Mesodermal cell (in vitro differentiated cells): ENCODE results near the gene HNRNPAB. TPM values are rescaled to one million over a fixed set of nuclear protein-coding genes. Genes with fewer than 3 reads are reported as not detected.
A peak's percentile ranks its signal among the peaks of the same experiment; 100 is the strongest.

Source experiments
- H3K27ac ChIP-seq: 2 replicates; pipeline ENCODE4 v1.7.0; 2013; ENCODE audit warnings: mild to moderate bottlenecking, low read depth, low read length, moderate library complexity; ENCODE audit not compliant: severe bottlenecking
- H3K36me3 ChIP-seq: 2 replicates; pipeline ENCODE4 v1.7.1; 2013; ENCODE audit warnings: mild to moderate bottlenecking, low read length, moderate library complexity; ENCODE audit not compliant: control insufficient read depth, insufficient read depth
- H3K4me1 ChIP-seq: one replicate; pipeline ENCODE4 v1.7.1; 2013; ENCODE audit warnings: mild to moderate bottlenecking, low read length; ENCODE audit not compliant: insufficient read depth, control insufficient read depth, poor library complexity, severe bottlenecking
- H3K4me3 ChIP-seq: 2 replicates; pipeline ENCODE4 v1.7.0; 2013; ENCODE audit warnings: low read length, control low read depth, mild to moderate bottlenecking; ENCODE audit not compliant: insufficient read depth, poor library complexity, severe bottlenecking; ENCODE audit errors: extremely low read depth
- H3K9me3 ChIP-seq: 2 replicates; pipeline ENCODE4 v1.7.1; 2013; ENCODE audit warnings: mild to moderate bottlenecking, low read length, moderate library complexity; ENCODE audit not compliant: control insufficient read depth
- WGBS, 2 experiments: methylation state at CpG; one replicate each; pipeline ENCODE4 v1.1.5; 2013; ENCODE audit warnings: missing lambda C conversion rate in 2 of 2; ENCODE audit not compliant: insufficient coverage in 2 of 2; 5-methylcytosine and 5-hydroxymethylcytosine counted together
- polyA plus RNA-seq, 2 experiments: library from polyadenylated mRNA; stranded (reverse); fragments of 50-300 nt; gene quantifications; one replicate each; pipeline ENCODE4 v1.2.3, GENCODE V29; 2013

HNRNPAB gene
- 177 TPM for polyA plus RNA-seq (2013, experiment 1 of 2)
- 160 TPM for polyA plus RNA-seq (2013, experiment 2 of 2)

GRCh38 chr5:178204182-178204934 is at the start of gene HNRNPAB:
TSS of gene HNRNPAB (plus strand) at chr5:178204533. CDS start at chr5:178204838, 305 bp downstream.
- H3K36me3 ChIP-seq = peaks cover 40% of the 10 kb centered on the region
- H3K9me3 ChIP-seq = no peaks in the 10 kb centered on the region
- peaks cover 15% of the 10 kb centered on the region for H3K4me1 ChIP-seq
- WGBS, 2 experiments = 0 to 1% methylated on average over 85 to 92 of the region's 96 CpGs
- peak within 1 kb of the TSS; percentile 93 for H3K27ac ChIP-seq
- peak within 1 kb of the TSS; percentile 90 for H3K4me3 ChIP-seq

GRCh38 chr5:178155065-178155464 is 49.3 kb upstream of the HNRNPAB start:
- WGBS, 2 experiments = 94 to 100% methylated on average over 4 to 5 of the region's 8 CpGs
- Histone ChIP-seq H3K36me3 (peaks cover 27% of the 10 kb centered on the region), H3K27ac (no peak overlapping the region), H3K9me3 (no peaks in the 10 kb centered on the region), H3K4me1 (peaks cover 8% of the 10 kb centered on the region), H3K4me3 (no peak overlapping the region)

- 90 to 92% methylated on average over 3 to 5 of the region's 5 CpGs for WGBS, 2 experiments
- Histone ChIP-seq H3K9me3 (no peaks in the 10 kb centered on the region), H3K4me3 (no peak overlapping the region), H3K4me1 (no peaks in the 10 kb centered on the region), H3K36me3 (no peaks in the 10 kb centered on the region), H3K27ac (no peak overlapping the region)
Measured at GRCh38 chr5:178160176-178160575, 44.2 kb upstream of the HNRNPAB start.

GRCh38 chr5:178162481-178162880 is 41.9 kb upstream of the HNRNPAB start:
- WGBS, 2 experiments = 82 to 86% methylated on average over 9 of the region's 9 CpGs
- H3K27ac ChIP-seq = no peak overlapping the region
- H3K4me1 ChIP-seq = no peaks in the 10 kb centered on the region
- H3K36me3 ChIP-seq = no peaks in the 10 kb centered on the region
- H3K4me3 ChIP-seq = no peak overlapping the region
- no peaks in the 10 kb centered on the region for H3K9me3 ChIP-seq

- 14 to 21% methylated on average over 23 to 31 of the region's 33 CpGs for WGBS, 2 experiments
- Histone ChIP-seq H3K27ac (no peak overlapping the region), H3K4me1 (no peaks in the 10 kb centered on the region), H3K4me3 (no peak overlapping the region), H3K36me3 (no peaks in the 10 kb centered on the region), H3K9me3 (no peaks in the 10 kb centered on the region)
Measured at GRCh38 chr5:178163772-178164735, 40.3 kb upstream of the HNRNPAB start.

GRCh38 chr5:178165581-178165980 is 38.8 kb upstream of the HNRNPAB start:
- Histone ChIP-seq H3K27ac (no peak overlapping the region), H3K4me3 (no peak overlapping the region), H3K9me3 (no peaks in the 10 kb centered on the region), H3K36me3 (no peaks in the 10 kb centered on the region), H3K4me1 (no peaks in the 10 kb centered on the region)
- 95 to 97% methylated on average over 35 to 36 of the region's 38 CpGs for WGBS, 2 experiments

- H3K27ac ChIP-seq = no peak overlapping the region
- no peaks in the 10 kb centered on the region for H3K36me3 ChIP-seq
- H3K9me3 ChIP-seq = no peaks in the 10 kb centered on the region
- 100% methylated on average over 1 of the region's 2 CpGs for WGBS, 2 experiments
- no peak overlapping the region for H3K4me3 ChIP-seq
- H3K4me1 ChIP-seq = no peaks in the 10 kb centered on the region
Measured at GRCh38 chr5:178170455-178170854, 33.9 kb upstream of the HNRNPAB start.

- no peaks in the 10 kb centered on the region for H3K9me3 ChIP-seq
- 81 to 97% methylated on average over 2 to 3 of the region's 3 CpGs for WGBS, 2 experiments
- no peaks in the 10 kb centered on the region for H3K36me3 ChIP-seq
Measured at GRCh38 chr5:178174456-178174855, 29.9 kb upstream of the HNRNPAB start.

GRCh38 chr5:178176791-178177190 is 27.5 kb upstream of the HNRNPAB start:
- Histone ChIP-seq H3K4me3 (no peak overlapping the region), H3K4me1 (no peaks in the 10 kb centered on the region), H3K9me3 (no peaks in the 10 kb centered on the region), H3K27ac (no peak overlapping the region), H3K36me3 (no peaks in the 10 kb centered on the region)
- WGBS, 2 experiments = 92 to 98% methylated on average over 5 of the region's 6 CpGs

More at GRCh38 chr5:178174456-178174855, 29.9 kb upstream of the HNRNPAB start:
- H3K4me1 ChIP-seq = no peaks in the 10 kb centered on the region
- no peak overlapping the region for H3K27ac ChIP-seq
- H3K4me3 ChIP-seq = no peak overlapping the region

- no peaks in the 10 kb centered on the region for H3K4me1 ChIP-seq
- WGBS, 2 experiments = 78 to 88% methylated on average over 5 of the region's 8 CpGs
- H3K27ac ChIP-seq = no peak overlapping the region
- no peaks in the 10 kb centered on the region for H3K36me3 ChIP-seq
- no peak overlapping the region for H3K4me3 ChIP-seq
- no peaks in the 10 kb centered on the region for H3K9me3 ChIP-seq
Measured at GRCh38 chr5:178177569-178177968, 26.8 kb upstream of the HNRNPAB start.
